ENCODE results near the gene EYS. TPM values are rescaled to one million over a fixed set of nuclear protein-coding genes. Genes with fewer than 3 reads are reported as not detected.

EYS gene
- polyA plus RNA-seq, 1 of the 3 experiments (the other 2 are of a cell fraction), result 0.05 TPM

DNA sequence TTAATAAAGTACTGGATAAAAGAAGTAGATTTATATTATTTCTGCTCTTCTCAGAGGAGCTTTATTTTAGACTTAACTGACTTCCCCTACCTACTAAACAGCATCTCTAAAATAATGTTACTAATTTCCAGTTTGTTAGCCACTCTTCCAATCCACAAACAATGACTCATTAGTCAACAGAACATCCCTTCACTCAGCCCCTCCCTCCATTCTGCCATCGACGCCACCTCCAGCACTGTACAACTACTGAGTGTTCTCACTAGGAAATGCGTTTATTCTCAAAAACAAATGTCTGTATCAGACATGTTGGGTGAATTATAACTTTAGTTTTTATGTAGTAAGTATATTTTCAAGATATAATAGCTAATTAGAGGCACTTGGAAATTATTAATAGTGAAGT lies 427.0 kb downstream of the EYS start:
- Histone ChIP-seq H3K36me3 (replicated peaks in 1 of 2; ENCODE audit: control insufficient read depth in 1 of 2, insufficient read depth in 2 of 2, low read length in 1 of 2) (no peaks in the 10 kb centered on the region), H3K9me2 (no peaks in the 10 kb centered on the region), H3K27ac (ENCODE audit: low read depth in 2 of 2, low read length in 1 of 2) (no peak overlapping the region), H3K4me1 (ENCODE audit: control insufficient read depth in 1 of 2, insufficient read depth in 2 of 2, low read depth in 1 of 2, low read length in 1 of 2) (no peaks in the 10 kb centered on the region), H3K9me3 (no peaks in the 10 kb centered on the region), H3K4me3 (ENCODE audit: low read depth in 2 of 2, low read length in 1 of 2) (no peak overlapping the region), H3K27me3 (ENCODE audit: insufficient read depth) (no peaks in the 10 kb centered on the region), H3K79me2 (ENCODE audit: insufficient read depth) (no peaks in the 10 kb centered on the region), H3F3A (replicated peaks; ENCODE audit: insufficient read depth) (no peaks in the 10 kb centered on the region), H3K4me2 (no peak overlapping the region), H4K20me1 (ENCODE audit: insufficient read depth) (no peaks in the 10 kb centered on the region), H2AFZ (ENCODE audit: low read depth) (no peak overlapping the region), H3K9ac (no peak overlapping the region)
- ChIA-PET POLR2A (no interaction called here), CTCF (no interaction called here)
- no peak for DNase-seq
- TF ChIP-seq NFIC (IDR thresholded peaks at IDR 0.05; ENCODE audit: borderline replicate concordance), result no peak
- no peak for TF ChIP-seq FOSL2 (IDR thresholded peaks at IDR 0.05; ENCODE audit: borderline replicate concordance, low read depth)
- TF ChIP-seq GATA2 (CRISPR knock-in tag; IDR thresholded peaks at IDR 0.05), result no peak
- TF ChIP-seq, protein P1, sequence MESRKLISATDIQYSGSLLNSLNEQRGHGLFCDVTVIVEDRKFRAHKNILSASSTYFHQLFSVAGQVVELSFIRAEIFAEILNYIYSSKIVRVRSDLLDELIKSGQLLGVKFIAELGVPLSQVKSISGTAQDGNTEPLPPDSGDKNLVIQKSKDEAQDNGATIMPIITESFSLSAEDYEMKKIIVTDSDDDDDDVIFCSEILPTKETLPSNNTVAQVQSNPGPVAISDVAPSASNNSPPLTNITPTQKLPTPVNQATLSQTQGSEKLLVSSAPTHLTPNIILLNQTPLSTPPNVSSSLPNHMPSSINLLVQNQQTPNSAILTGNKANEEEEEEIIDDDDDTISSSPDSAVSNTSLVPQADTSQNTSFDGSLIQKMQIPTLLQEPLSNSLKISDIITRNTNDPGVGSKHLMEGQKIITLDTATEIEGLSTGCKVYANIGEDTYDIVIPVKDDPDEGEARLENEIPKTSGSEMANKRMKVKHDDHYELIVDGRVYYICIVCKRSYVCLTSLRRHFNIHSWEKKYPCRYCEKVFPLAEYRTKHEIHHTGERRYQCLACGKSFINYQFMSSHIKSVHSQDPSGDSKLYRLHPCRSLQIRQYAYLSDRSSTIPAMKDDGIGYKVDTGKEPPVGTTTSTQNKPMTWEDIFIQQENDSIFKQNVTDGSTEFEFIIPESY (IDR thresholded peaks at IDR 0.05; ENCODE audit: borderline replicate concordance, low read depth), result no peak
- WGBS (ENCODE audit: low lambda C conversion rate), result 65% methylated on average over 3 of the region's 3 CpGs

GRCh38 chr6:65262241-65262640 lies 444.8 kb downstream of the EYS start:
- Histone ChIP-seq H3K4me3 (ENCODE audit: low read depth in 2 of 2, low read length in 1 of 2) (no peak overlapping the region), H3K4me2 (no peak overlapping the region), H3K9me2 (no peaks in the 10 kb centered on the region), H3K36me3 (replicated peaks in 1 of 2; ENCODE audit: control insufficient read depth in 1 of 2, insufficient read depth in 2 of 2, low read length in 1 of 2) (no peaks in the 10 kb centered on the region), H3K27ac (ENCODE audit: low read depth in 2 of 2, low read length in 1 of 2) (no peak overlapping the region), H3K9ac (no peak overlapping the region), H3K79me2 (ENCODE audit: insufficient read depth) (no peaks in the 10 kb centered on the region), H3K9me3 (no peaks in the 10 kb centered on the region), H3K27me3 (ENCODE audit: insufficient read depth) (no peaks in the 10 kb centered on the region), H3F3A (replicated peaks; ENCODE audit: insufficient read depth) (no peaks in the 10 kb centered on the region), H3K4me1 (ENCODE audit: control insufficient read depth in 1 of 2, insufficient read depth in 2 of 2, low read depth in 1 of 2, low read length in 1 of 2) (no peaks in the 10 kb centered on the region), H2AFZ (ENCODE audit: low read depth) (no peak overlapping the region), H4K20me1 (ENCODE audit: insufficient read depth) (no peaks in the 10 kb centered on the region)
- no peak for DNase-seq
- ChIA-PET POLR2A (no interaction called here), CTCF (interaction anchor here (1.4 kb wide), 1 partner anchor 9 kb away, joined by 3 read pairs; no protein-coding TSS in a partner anchor)
- 43% methylated on average over 3 of the region's 3 CpGs for WGBS (ENCODE audit: low lambda C conversion rate)
- TF ChIP-seq, protein P2, sequence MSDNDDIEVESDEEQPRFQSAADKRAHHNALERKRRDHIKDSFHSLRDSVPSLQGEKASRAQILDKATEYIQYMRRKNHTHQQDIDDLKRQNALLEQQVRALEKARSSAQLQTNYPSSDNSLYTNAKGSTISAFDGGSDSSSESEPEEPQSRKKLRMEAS (IDR thresholded peaks at IDR 0.05; ENCODE audit: low read depth), result no peak
- TF ChIP-seq TEAD4 (IDR thresholded peaks at IDR 0.05; ENCODE audit: borderline replicate concordance, insufficient read depth) (no peak), RAD21 (IDR thresholded peaks at IDR 0.05; ENCODE audit: low read length) (no peak), TAF1 (IDR thresholded peaks at IDR 0.05; ENCODE audit: borderline replicate concordance, low read depth, low read length) (no peak), FOXJ3 (CRISPR knock-in tag; IDR thresholded peaks at IDR 0.05) (no peak), MEF2A (IDR thresholded peaks at IDR 0.05; ENCODE audit: borderline replicate concordance, low read depth) (no peak), ELF1 (IDR thresholded peaks at IDR 0.05) (no peak), YY1 (IDR thresholded peaks at IDR 0.05; ENCODE audit: low read depth) (no peak), MXI1 (IDR thresholded peaks at IDR 0.05; ENCODE audit: low read depth, low read length) (no peak), IRF3 (IDR thresholded peaks at IDR 0.05; ENCODE audit: low read depth, low read length) (no peak), TCF12 (IDR thresholded peaks at IDR 0.05) (no peak), FOXM1 (IDR thresholded peaks at IDR 0.05; ENCODE audit: low read depth) (no peak), SIN3A (IDR thresholded peaks at IDR 0.05; ENCODE audit: borderline replicate concordance, low read depth, low read length) (no peak), RCOR1 (IDR thresholded peaks at IDR 0.05; ENCODE audit: low read length) (no peak)
- TF ChIP-seq, protein P3, sequence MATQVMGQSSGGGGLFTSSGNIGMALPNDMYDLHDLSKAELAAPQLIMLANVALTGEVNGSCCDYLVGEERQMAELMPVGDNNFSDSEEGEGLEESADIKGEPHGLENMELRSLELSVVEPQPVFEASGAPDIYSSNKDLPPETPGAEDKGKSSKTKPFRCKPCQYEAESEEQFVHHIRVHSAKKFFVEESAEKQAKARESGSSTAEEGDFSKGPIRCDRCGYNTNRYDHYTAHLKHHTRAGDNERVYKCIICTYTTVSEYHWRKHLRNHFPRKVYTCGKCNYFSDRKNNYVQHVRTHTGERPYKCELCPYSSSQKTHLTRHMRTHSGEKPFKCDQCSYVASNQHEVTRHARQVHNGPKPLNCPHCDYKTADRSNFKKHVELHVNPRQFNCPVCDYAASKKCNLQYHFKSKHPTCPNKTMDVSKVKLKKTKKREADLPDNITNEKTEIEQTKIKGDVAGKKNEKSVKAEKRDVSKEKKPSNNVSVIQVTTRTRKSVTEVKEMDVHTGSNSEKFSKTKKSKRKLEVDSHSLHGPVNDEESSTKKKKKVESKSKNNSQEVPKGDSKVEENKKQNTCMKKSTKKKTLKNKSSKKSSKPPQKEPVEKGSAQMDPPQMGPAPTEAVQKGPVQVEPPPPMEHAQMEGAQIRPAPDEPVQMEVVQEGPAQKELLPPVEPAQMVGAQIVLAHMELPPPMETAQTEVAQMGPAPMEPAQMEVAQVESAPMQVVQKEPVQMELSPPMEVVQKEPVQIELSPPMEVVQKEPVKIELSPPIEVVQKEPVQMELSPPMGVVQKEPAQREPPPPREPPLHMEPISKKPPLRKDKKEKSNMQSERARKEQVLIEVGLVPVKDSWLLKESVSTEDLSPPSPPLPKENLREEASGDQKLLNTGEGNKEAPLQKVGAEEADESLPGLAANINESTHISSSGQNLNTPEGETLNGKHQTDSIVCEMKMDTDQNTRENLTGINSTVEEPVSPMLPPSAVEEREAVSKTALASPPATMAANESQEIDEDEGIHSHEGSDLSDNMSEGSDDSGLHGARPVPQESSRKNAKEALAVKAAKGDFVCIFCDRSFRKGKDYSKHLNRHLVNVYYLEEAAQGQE (IDR thresholded peaks at IDR 0.05; ENCODE audit: low read depth, low read length), result no peak
- TF ChIP-seq, protein P1 (IDR thresholded peaks at IDR 0.05; ENCODE audit: borderline replicate concordance, low read depth), result no peak

Measured in SK-N-SH (cell line).